K562 (cell line): ENCODE measurements around the gene CREB3L1. TPM values are rescaled to one million over a fixed set of nuclear protein-coding genes. Genes with fewer than 3 reads are reported as not detected.

Experiments
- BHLHE40 ChIP-seq: IDR thresholded peaks from 2 replicates; pipeline ENCODE4 v1.6.1; 2011; ENCODE audit warnings: low read length, improper control_type of control experiment
- CBX1 ChIP-seq: sonication (generic); IDR thresholded peaks from 2 replicates; pipeline ENCODE4 v1.6.1; 2016; ENCODE audit warnings: antibody characterized with exemption, low read depth, mild to moderate bottlenecking
- E2F6 ChIP-seq, 2 experiments: IDR thresholded peaks; 2 replicates each; pipeline ENCODE4 v1.6.1; 2011; ENCODE audit warnings: borderline replicate concordance in 1 of 2, control low read depth in 1 of 2, low read depth in 1 of 2, low read length in 1 of 2, mild to moderate bottlenecking in 1 of 2, mixed read lengths in 1 of 2, moderate library complexity in 1 of 2; ENCODE audit not compliant: insufficient read depth in 1 of 2, insufficient read length in 1 of 2, poor library complexity in 1 of 2, severe bottlenecking in 1 of 2; ENCODE audit errors: extremely low read depth in 1 of 2
- ETS2 ChIP-seq: IDR thresholded peaks from 2 replicates; pipeline ENCODE4 v1.6.1; 2016; ENCODE audit warnings: borderline replicate concordance, missing genetic modification characterization, mild to moderate bottlenecking, moderate library complexity, missing compliant biosample characterization; ENCODE audit not compliant: poor library complexity, severe bottlenecking
- EWSR1 ChIP-seq: fragments of 450-650 bp; IDR thresholded peaks from 2 replicates; pipeline ENCODE4 v1.6.1; 2018; ENCODE audit warnings: borderline replicate concordance, mild to moderate bottlenecking, low read depth, moderate library complexity; ENCODE audit not compliant: partially characterized antibody
- HMG20A ChIP-seq: fragments of 450-650 bp; formaldehyde crosslinking; conservative IDR thresholded peaks from 2 replicates; pipeline ENCODE4 v1.4.0; 2020; ENCODE audit warnings: mild to moderate bottlenecking, mixed read lengths
- MTF1 ChIP-seq: fragments of 250-450 bp; sonication (Bioruptor Pico); IDR thresholded peaks from 2 replicates; pipeline ENCODE4 v1.9.0; 2021; ENCODE audit warnings: moderate library complexity, mild to moderate bottlenecking, inconsistent platforms, borderline replicate concordance
- NFE2L1 ChIP-seq: fragments of 450-650 bp; IDR thresholded peaks from 2 replicates; pipeline ENCODE4 v1.6.1; 2016; ENCODE audit warnings: missing genetic modification characterization, low read depth, mild to moderate bottlenecking, missing compliant biosample characterization, moderate library complexity, borderline replicate concordance
- REST ChIP-seq, 2 experiments: fragments of 450-650 bp; formaldehyde crosslinking in 1 of 2; IDR thresholded peaks; 2 replicates each; pipeline versions ENCODE4 v1.4.0 to v1.6.1; 2014 to 2020; ENCODE audit warnings: mild to moderate bottlenecking in 2 of 2, borderline replicate concordance in 1 of 2, low read depth in 1 of 2
- STAG1 ChIP-seq: sonication (generic); formaldehyde crosslinking; IDR thresholded peaks from 2 replicates; pipeline ENCODE4 v1.5.0; 2020; ENCODE audit warnings: missing genetic modification reagents, borderline replicate concordance
- YY1 ChIP-seq, 3 experiments: IDR thresholded peaks; 2 replicates each; pipeline ENCODE4 v1.6.1; 2011; ENCODE audit warnings: low read length in 2 of 3, mild to moderate bottlenecking in 2 of 3, moderate library complexity in 2 of 3, borderline replicate concordance in 1 of 3, control low read depth in 1 of 3, low read depth in 1 of 3; ENCODE audit not compliant: insufficient read depth in 3 of 3, insufficient replicate concordance in 2 of 3, control insufficient read depth in 1 of 3, insufficient read length in 1 of 3; ENCODE audit errors: extremely low read depth in 1 of 3
- ZNF561 ChIP-seq: fragments of 450-650 bp; formaldehyde crosslinking; conservative IDR thresholded peaks from 2 replicates; pipeline ENCODE4 v1.4.0; 2020; ENCODE audit warnings: mild to moderate bottlenecking, moderate library complexity
- polyA plus RNA-seq, 8 experiments: library from polyadenylated mRNA; depleted of rRNA in 4 of 8; stranded (reverse) in 5 of 8; unstranded in 3 of 8; fragments of >200 nt; fragmentation: Nextera tagmentation in 2 of 8; fragmentation: Illumina TruSeq in 1 of 8; extraction: Ambion mirVana in 2 of 8; extraction: Trizol in 1 of 8; gene quantifications; 2 replicates each; pipeline versions ENCODE4 v1.2.1 to v1.2.3, GENCODE V29; 2011 to 2014; ENCODE audit warnings: inconsistent platforms in 1 of 8, missing spikeins in 1 of 8
- total RNA-seq, 7 experiments: library from RNA; depleted of rRNA in 6 of 7; stranded (reverse); fragments of >200 nt in 6 of 7; fragmentation: Illumina TruSeq in 2 of 7; extraction: Trizol in 2 of 7; gene quantifications; 2 replicates each; pipeline versions ENCODE4 v1.2.1 to v1.2.3, GENCODE V29; 2011 to 2021; ENCODE audit warnings: low replicate concordance in 1 of 7

CREB3L1 gene
- total and polyA plus RNA-seq, 9 of the 15 experiments (the other 6 are each of a cell fraction or from before 2014, with no cell fraction given), result 1.2 to 27.6 (median 3.7) TPM

GRCh38 chr11:46369458-46370152 is 92.1 kb downstream of the CREB3L1 start (continued):
- TF ChIP-seq E2F6 (IDR thresholded peaks at IDR 0.05; ENCODE audit: borderline replicate concordance in 1 of 2, extremely low read depth in 1 of 2, insufficient read depth in 1 of 2, insufficient read length in 1 of 2, low read depth in 1 of 2, low read length in 1 of 2, poor library complexity in 1 of 2, severe bottlenecking in 1 of 2) (peak in 1 of 2 experiments; percentile 37), EWSR1 (no peak), YY1 (IDR thresholded peaks at IDR 0.05; ENCODE audit: borderline replicate concordance in 1 of 3, control insufficient read depth in 1 of 3, extremely low read depth in 1 of 3, insufficient read depth in 3 of 3, insufficient read length in 1 of 3, insufficient replicate concordance in 2 of 3, low read depth in 1 of 3, low read length in 2 of 3) (peak in 1 of 3 experiments; percentile 34), ZNF561 (CRISPR knock-in tag) (no peak), CBX1 (no peak), MTF1 (CRISPR knock-in tag) (no peak), NFE2L1 (no peak), STAG1 (CRISPR knock-in tag) (peak; percentile 11; the same call in 1 of the 2 replicates), BHLHE40 (no peak; the same call in 1 of the 2 replicates), HMG20A (CRISPR knock-in tag) (no peak), ETS2 (tag) (no peak), REST (IDR thresholded peaks at IDR 0.05; ENCODE audit: borderline replicate concordance) (peak; percentile 45; the same call in 1 of the 2 replicates), REST (CRISPR knock-in tag; IDR thresholded peaks at IDR 0.05; ENCODE audit: low read depth) (no peak)
